Measurements from ENCODE around the gene ATP6V1A. TPM values are rescaled to one million over a fixed set of nuclear protein-coding genes. Genes with fewer than 3 reads are reported as not detected.
A peak's percentile ranks its signal among the peaks of the same experiment; 100 is the strongest.

ATP6V1A gene
- total and polyA plus RNA-seq, 2 of the 13 experiments (the other 11 are each of a cell fraction or from before 2014, with no cell fraction given): 23.4 to 95.1 TPM

DNA sequence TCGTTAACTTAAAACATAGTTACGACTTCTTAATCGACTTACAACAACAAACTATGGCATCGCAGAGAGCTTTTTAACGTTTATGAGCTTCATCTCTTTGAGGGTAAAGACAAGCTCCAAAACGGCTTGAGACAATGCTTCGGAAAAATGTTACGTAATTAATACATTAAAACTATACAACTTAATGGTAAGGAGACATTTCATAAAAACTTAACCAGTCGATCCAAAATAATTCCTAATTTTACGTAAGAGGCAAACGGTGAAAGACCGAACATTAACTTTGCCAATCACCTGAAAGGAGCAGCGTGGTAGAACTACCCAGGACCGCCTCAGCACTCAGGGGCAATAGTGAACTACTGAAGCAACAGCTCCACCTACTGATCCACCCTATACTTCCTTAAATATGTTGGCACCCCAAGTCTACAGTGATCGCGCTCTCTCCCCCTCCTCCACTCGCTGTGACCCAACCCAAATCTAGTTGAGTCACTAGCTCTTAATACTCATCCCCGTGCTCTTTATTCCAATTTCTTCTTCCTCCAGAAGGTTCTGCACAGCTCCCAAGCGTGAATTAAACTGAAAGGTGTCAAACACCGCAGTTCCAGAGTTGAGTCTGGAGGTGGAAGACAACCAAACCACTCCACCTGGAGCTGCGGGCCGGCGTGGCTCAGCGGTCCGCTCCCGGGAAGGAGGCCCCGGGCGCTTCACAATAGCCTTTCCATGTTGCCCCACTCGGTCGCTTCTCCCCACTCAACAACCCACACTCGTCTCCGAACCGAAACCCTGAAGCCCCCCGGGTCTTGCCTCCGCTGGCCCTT lies 1.7 kb upstream of the ATP6V1A start (continued):
- TF ChIP-seq SAP130 (CRISPR knock-in tag; IDR thresholded peaks at IDR 0.05; ENCODE audit: low read depth) (peak; percentile 70), CCDC6 (CRISPR knock-in tag; IDR thresholded peaks at IDR 0.05) (no peak), ZBTB3 (CRISPR knock-in tag; IDR thresholded peaks at IDR 0.05; ENCODE audit: borderline replicate concordance, low read depth) (no peak), MBNL3 (CRISPR knock-in tag; conservative IDR thresholded peaks at IDR 0.05) (no peak), BORCS8-MEF2B (CRISPR knock-in tag; IDR thresholded peaks at IDR 0.05) (no peak), TCF7 (IDR thresholded peaks at IDR 0.05; ENCODE audit: low read depth) (no peak), TAF15 (IDR thresholded peaks at IDR 0.05; ENCODE audit: low read depth, low read length, poor library complexity, severe bottlenecking) (peak; percentile 16), GPN1 (CRISPR knock-in tag; IDR thresholded peaks at IDR 0.05; ENCODE audit: borderline replicate concordance) (no peak), ZNF335 (CRISPR knock-in tag; IDR thresholded peaks at IDR 0.05) (no peak; the same call in 1 of the 2 replicates), ZBTB1 (CRISPR knock-in tag; IDR thresholded peaks at IDR 0.05; ENCODE audit: borderline replicate concordance) (no peak), ZNF180 (CRISPR knock-in tag; IDR thresholded peaks at IDR 0.05; ENCODE audit: borderline replicate concordance, low read depth) (no peak), ZSCAN12 (CRISPR knock-in tag; IDR thresholded peaks at IDR 0.05) (0 out of 2 replicates have a peak, but pooled peaks have one; percentile 12), REXO4 (CRISPR knock-in tag; IDR thresholded peaks at IDR 0.05; ENCODE audit: borderline replicate concordance) (no peak), MXI1 (IDR thresholded peaks at IDR 0.05; ENCODE audit: borderline replicate concordance, low read depth, low read length) (0 out of 3 replicates have a peak, but pooled peaks have one; percentile 10), MAZ (IDR thresholded peaks at IDR 0.05; ENCODE audit: borderline replicate concordance, low read depth, low read length) (no peak), MAZ (CRISPR knock-in tag; IDR thresholded peaks at IDR 0.05; ENCODE audit: low read depth) (no peak), ZNF619 (CRISPR knock-in tag; IDR thresholded peaks at IDR 0.05) (no peak)
- TF ChIP-seq, protein P1, sequence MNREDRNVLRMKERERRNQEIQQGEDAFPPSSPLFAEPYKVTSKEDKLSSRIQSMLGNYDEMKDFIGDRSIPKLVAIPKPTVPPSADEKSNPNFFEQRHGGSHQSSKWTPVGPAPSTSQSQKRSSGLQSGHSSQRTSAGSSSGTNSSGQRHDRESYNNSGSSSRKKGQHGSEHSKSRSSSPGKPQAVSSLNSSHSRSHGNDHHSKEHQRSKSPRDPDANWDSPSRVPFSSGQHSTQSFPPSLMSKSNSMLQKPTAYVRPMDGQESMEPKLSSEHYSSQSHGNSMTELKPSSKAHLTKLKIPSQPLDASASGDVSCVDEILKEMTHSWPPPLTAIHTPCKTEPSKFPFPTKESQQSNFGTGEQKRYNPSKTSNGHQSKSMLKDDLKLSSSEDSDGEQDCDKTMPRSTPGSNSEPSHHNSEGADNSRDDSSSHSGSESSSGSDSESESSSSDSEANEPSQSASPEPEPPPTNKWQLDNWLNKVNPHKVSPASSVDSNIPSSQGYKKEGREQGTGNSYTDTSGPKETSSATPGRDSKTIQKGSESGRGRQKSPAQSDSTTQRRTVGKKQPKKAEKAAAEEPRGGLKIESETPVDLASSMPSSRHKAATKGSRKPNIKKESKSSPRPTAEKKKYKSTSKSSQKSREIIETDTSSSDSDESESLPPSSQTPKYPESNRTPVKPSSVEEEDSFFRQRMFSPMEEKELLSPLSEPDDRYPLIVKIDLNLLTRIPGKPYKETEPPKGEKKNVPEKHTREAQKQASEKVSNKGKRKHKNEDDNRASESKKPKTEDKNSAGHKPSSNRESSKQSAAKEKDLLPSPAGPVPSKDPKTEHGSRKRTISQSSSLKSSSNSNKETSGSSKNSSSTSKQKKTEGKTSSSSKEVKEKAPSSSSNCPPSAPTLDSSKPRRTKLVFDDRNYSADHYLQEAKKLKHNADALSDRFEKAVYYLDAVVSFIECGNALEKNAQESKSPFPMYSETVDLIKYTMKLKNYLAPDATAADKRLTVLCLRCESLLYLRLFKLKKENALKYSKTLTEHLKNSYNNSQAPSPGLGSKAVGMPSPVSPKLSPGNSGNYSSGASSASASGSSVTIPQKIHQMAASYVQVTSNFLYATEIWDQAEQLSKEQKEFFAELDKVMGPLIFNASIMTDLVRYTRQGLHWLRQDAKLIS (CRISPR knock-in tag; IDR thresholded peaks at IDR 0.05): no peak
- TF ChIP-seq, protein P2, sequence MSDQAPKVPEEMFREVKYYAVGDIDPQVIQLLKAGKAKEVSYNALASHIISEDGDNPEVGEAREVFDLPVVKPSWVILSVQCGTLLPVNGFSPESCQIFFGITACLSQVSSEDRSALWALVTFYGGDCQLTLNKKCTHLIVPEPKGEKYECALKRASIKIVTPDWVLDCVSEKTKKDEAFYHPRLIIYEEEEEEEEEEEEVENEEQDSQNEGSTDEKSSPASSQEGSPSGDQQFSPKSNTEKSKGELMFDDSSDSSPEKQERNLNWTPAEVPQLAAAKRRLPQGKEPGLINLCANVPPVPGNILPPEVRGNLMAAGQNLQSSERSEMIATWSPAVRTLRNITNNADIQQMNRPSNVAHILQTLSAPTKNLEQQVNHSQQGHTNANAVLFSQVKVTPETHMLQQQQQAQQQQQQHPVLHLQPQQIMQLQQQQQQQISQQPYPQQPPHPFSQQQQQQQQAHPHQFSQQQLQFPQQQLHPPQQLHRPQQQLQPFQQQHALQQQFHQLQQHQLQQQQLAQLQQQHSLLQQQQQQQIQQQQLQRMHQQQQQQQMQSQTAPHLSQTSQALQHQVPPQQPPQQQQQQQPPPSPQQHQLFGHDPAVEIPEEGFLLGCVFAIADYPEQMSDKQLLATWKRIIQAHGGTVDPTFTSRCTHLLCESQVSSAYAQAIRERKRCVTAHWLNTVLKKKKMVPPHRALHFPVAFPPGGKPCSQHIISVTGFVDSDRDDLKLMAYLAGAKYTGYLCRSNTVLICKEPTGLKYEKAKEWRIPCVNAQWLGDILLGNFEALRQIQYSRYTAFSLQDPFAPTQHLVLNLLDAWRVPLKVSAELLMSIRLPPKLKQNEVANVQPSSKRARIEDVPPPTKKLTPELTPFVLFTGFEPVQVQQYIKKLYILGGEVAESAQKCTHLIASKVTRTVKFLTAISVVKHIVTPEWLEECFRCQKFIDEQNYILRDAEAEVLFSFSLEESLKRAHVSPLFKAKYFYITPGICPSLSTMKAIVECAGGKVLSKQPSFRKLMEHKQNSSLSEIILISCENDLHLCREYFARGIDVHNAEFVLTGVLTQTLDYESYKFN (CRISPR knock-in tag; conservative IDR thresholded peaks at IDR 0.05): no peak
- TF ChIP-seq, protein P3, sequence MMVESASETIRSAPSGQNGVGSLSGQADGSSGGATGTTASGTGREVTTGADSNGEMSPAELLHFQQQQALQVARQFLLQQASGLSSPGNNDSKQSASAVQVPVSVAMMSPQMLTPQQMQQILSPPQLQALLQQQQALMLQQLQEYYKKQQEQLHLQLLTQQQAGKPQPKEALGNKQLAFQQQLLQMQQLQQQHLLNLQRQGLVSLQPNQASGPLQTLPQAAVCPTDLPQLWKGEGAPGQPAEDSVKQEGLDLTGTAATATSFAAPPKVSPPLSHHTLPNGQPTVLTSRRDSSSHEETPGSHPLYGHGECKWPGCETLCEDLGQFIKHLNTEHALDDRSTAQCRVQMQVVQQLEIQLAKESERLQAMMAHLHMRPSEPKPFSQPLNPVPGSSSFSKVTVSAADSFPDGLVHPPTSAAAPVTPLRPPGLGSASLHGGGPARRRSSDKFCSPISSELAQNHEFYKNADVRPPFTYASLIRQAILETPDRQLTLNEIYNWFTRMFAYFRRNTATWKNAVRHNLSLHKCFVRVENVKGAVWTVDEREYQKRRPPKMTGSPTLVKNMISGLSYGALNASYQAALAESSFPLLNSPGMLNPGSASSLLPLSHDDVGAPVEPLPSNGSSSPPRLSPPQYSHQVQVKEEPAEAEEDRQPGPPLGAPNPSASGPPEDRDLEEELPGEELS (CRISPR knock-in tag; IDR thresholded peaks at IDR 0.05): 0 out of 2 replicates have a peak, but pooled peaks have one; percentile 10
